ENCODE measurements around the gene BRF1.
"Not testable (repeated sequence)": the region's sequence is repeated elsewhere in the genome, so short reads cannot be mapped to it uniquely, and the experiment has no call there.

The BRF1 gene

GRCh38 chr14:105332350-105332874 lies 31.6 kb upstream of the BRF1 start:
- no peak for DNase-seq (ENCODE audit: low spot score)
- in situ Hi-C loops (cut with MboI; ENCODE audit: low pct_unique_long_range_greater_than_20kb, low sequenced_read_pairs, unreplicated experiment), result no loop called here
- no peak for TF ChIP-seq CTCF (IDR thresholded peaks at IDR 0.05; ENCODE audit: extremely low read depth, insufficient read depth, missing control alignments)

GRCh38 chr14:105331575-105332349 lies 31.0 kb upstream of the BRF1 start:
- TF ChIP-seq CTCF (IDR thresholded peaks at IDR 0.05; ENCODE audit: extremely low read depth, insufficient read depth, missing control alignments), result no peak
- no peak for DNase-seq (ENCODE audit: low spot score)
- in situ Hi-C loops (cut with MboI; ENCODE audit: low pct_unique_long_range_greater_than_20kb, low sequenced_read_pairs, unreplicated experiment), result no loop called here

DNA sequence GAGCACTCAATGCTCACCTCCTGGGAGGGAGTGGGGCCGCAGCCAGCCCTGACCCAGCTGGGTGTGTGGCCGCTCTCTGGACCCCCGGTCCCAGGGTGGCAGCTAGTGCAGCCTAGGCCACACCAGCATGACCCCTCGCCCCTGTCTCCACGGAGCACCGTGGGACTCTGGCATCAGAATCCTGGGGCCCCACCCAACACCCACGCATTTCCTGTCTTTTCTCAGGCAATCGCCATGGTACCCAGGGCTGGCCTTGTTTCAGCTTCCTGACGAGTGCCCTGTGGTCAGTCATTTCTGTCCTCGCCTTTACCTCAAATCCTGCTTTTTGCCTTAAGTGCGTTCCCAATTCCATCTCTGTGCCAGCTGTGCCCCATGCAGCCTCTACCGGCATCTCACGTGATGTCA lies 29.7 kb upstream of the BRF1 start:
- in situ Hi-C loops (cut with MboI; ENCODE audit: low pct_unique_long_range_greater_than_20kb, low sequenced_read_pairs, unreplicated experiment), result no loop called here
- TF ChIP-seq CTCF (IDR thresholded peaks at IDR 0.05; ENCODE audit: extremely low read depth, insufficient read depth, missing control alignments), result no peak
- DNase-seq (ENCODE audit: low spot score), result no peak

DNA sequence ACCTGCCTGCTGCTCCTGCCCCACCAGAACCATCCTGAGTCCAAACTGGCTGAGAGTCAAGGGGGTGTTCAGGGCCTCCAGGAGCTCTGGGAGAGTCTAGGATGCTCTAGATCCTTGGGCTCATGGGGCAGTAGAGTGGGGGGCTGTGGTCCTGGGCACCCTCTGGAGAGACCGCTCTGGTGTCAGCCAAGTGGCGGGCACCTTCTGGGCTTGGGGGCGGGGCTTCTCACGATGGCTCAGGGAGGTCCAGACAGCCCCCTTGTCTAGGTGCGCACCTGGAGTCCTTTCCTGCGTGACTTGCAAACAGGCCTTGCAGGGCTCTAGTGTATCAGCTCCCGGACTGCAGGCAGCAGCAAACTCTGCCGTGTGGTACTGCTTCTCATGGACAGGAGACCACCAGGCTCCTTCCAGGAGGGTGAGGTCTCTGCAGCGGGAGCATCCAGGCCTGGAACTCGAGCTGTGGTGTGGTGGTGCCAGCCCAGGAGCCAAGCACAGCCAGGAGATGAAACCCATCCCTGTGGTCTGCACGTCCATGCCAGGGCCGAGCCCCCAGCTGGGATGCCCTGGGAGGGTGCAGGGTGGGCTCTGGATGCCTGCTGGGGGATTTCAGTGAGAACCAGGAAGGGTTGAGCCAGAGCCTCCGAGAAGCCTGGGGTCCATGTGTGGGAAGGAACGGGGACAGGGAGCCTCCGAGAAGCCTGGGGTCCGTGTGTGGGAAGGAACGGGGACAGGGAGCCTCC lies 28.8 kb upstream of the BRF1 start:
- no peak for DNase-seq (ENCODE audit: low spot score)
- no peak for TF ChIP-seq CTCF (IDR thresholded peaks at IDR 0.05; ENCODE audit: extremely low read depth, insufficient read depth, missing control alignments)
- in situ Hi-C loops (cut with MboI; ENCODE audit: low pct_unique_long_range_greater_than_20kb, low sequenced_read_pairs, unreplicated experiment), result no loop called here

DNA sequence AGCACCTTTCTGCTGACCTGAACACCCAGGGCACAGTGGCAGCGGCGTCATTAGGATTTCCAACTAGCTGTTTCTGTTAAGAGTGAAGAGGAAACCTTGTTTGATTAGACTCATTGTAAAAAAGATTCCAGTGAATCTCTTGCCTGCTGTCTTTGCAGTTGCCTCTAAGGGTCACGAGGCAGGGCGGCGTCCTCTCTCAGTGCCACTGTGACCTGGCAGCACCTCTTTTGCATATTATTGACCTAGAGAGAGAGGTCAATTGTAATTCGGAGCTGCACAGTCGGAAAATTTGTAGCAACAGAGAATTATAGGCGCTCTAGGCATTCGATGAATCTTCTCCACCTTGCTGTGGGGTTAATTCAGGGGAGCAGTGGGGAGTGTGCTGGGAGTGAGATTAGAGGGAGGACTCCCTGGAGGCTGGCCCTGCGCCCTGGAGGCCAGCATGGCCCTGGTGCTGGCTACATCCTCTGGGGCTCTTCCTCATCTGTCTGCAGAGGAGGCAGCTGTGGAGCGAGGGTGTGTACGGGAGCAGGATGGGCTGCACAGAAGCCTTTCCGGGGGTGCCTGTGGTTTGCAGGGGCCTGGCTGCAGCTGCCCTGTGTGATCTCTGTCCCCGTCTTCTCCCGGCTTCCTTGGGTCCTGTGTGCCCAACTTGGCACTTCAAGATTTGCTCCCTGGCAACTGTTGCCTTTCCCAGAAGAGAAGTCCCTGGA lies 28.0 kb upstream of the BRF1 start:
- no peak for TF ChIP-seq CTCF (IDR thresholded peaks at IDR 0.05; ENCODE audit: extremely low read depth, insufficient read depth, missing control alignments)
- DNase-seq (ENCODE audit: low spot score), result no peak
- in situ Hi-C loops (cut with MboI; ENCODE audit: low pct_unique_long_range_greater_than_20kb, low sequenced_read_pairs, unreplicated experiment), result no loop called here

GRCh38 chr14:105328070-105328677 lies 27.4 kb upstream of the BRF1 start:
- TF ChIP-seq CTCF (IDR thresholded peaks at IDR 0.05; ENCODE audit: extremely low read depth, insufficient read depth, missing control alignments), result no peak
- no peak for DNase-seq (ENCODE audit: low spot score)
- in situ Hi-C loops (cut with MboI; ENCODE audit: low pct_unique_long_range_greater_than_20kb, low sequenced_read_pairs, unreplicated experiment), result no loop called here

DNA sequence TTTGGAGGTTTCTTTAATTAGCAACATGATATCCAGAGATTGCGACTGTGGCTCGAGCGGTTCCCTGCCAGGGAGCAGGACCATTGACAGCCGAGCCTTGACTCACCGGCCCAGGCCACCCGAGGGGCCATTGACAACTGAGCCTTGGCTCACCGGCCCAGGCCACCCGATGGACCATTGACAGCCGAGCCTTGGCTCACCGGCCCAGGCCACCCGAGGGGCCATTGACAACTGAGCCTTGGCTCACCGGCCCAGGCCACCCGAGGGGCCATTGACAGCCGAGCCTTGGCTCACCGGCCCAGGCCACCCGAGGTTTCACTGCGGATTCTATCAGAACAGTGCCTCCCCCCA lies 26.9 kb upstream of the BRF1 start:
- DNase-seq (ENCODE audit: low spot score); in situ Hi-C loops (cut with MboI; ENCODE audit: low pct_unique_long_range_greater_than_20kb, low sequenced_read_pairs, unreplicated experiment): not testable (repeated sequence)

Data from GM13977 (cell line).